ENCODE results near the gene UCN.

Gene UCN

DNA sequence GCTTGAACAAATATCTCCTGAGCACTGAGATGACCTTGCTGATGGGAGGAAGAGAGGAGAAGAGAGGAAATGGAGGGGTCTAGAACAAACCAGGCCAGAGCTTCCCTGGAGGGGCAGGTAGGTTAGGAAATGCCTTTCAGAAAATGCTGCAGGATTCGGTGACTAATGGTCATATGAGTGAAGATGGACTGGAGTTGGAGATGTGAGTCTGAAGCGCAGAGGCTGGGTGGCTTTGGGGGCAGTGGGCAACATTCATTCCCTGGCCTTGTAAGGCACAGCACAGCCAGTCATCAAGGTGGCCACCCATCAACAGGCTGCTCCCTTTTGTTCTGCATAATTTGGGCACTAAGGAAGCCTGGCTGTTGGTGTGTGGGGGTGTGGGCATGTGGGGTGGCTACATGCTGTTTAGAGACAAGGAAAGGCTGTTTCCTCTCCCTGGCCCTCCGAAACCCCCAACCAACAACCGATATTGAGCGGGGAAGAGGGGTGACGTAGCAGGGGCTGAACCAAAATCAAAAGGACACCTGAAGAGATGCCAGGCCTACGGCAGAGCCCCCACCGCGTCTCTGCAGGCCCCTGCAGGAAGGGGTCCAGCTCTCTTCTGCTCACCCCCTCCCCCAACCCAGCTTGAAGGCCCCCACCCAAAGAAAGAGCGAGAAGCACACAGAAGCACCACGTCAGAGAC is 46.9 kb downstream of the UCN start:
- DNase-seq (ENCODE audit: low read depth), result no peak

DNA sequence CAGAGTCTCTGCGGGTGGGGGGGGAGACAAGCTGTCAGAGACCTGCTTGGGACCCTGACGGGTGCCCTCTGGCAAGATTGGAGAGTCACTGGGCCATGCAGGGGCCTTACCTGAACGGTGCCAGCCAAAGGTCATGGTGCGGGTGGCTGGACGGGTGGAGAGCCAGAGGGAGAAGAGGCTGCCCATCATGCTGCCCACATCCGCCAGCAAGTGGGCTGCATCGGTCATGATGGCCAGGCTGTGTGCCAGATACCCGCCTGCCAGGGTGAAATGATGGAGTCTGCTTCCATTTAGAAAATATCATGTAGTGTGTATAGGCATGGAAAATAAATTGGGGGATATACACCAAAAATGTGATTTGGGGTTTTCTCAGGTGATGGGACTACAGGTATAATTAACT is 50.2 kb downstream of the UCN start:
- DNase-seq (ENCODE audit: low read depth), result no peak

Data from EH (cell line).